GM19025 (cell line): ENCODE results near the gene NSD2.
"Not testable (repeated sequence)": the region's sequence is repeated elsewhere in the genome, so short reads cannot be mapped to it uniquely, and the experiment has no call there.

Source experiments
- ATAC-seq: cut with Tn5 transposase; IDR thresholded peaks from one replicate; pipeline ENCODE4 v1.9.1; 2021; ENCODE audit warnings: mild to moderate bottlenecking, low read depth, moderate library complexity; ENCODE audit not compliant: unreplicated experiment

NSD2 gene

DNA sequence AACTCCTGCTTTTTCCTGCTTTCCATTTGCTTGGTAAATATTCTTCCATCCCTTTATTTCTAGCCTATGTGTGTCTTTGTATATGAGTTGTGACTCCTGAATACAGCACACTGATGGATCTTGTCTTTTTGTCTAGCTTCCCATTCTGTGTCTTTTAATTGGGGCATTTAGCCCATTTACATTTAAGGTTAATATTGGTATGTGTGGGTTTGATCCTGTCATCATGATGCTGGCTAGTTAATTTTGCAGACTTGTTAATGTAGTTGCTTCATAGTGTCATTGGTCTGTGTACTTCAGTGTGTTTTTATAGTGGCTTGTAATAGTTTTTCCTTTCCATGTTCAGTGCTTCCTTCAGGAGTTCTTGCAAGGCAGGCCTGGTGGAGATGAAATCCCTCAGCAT is 160.0 kb downstream of the NSD2 start:
- ATAC-seq: not testable (repeated sequence)
